HG03565 (cell line): ENCODE results near the gene PRSS48.
"Not testable (repeated sequence)": the region's sequence is repeated elsewhere in the genome, so short reads cannot be mapped to it uniquely, and the experiment has no call there.

Source experiments
- ATAC-seq: cut with Tn5 transposase; IDR thresholded peaks from one replicate; pipeline ENCODE4 v1.9.1; 2021; ENCODE audit warnings: mild to moderate bottlenecking, moderate library complexity; ENCODE audit not compliant: unreplicated experiment

PRSS48 gene

GRCh38 chr4:151315212-151315886 is 38.4 kb downstream of the PRSS48 start:
- no peak for ATAC-seq

GRCh38 chr4:151316645-151317044 is 39.7 kb downstream of the PRSS48 start:
- no peak for ATAC-seq

- ATAC-seq, result no peak
These were observed 41.5 kb downstream of the PRSS48 start for GRCh38 chr4:151318307-151319006.

- no peak for ATAC-seq
These were observed 42.5 kb downstream of the PRSS48 start for GRCh38 chr4:151319490-151319889.

- ATAC-seq, result no peak
These were observed 44.6 kb downstream of the PRSS48 start for GRCh38 chr4:151321586-151321985.

GRCh38 chr4:151322161-151322560 is 45.2 kb downstream of the PRSS48 start:
- not testable (repeated sequence) for ATAC-seq

GRCh38 chr4:151322570-151322969 is 45.6 kb downstream of the PRSS48 start:
- ATAC-seq, result no peak

- no peak for ATAC-seq
These were observed 46.7 kb downstream of the PRSS48 start for GRCh38 chr4:151323667-151324066.

GRCh38 chr4:151324124-151324751 is 47.3 kb downstream of the PRSS48 start:
- ATAC-seq, result no peak

- no peak for ATAC-seq
These were observed 47.8 kb downstream of the PRSS48 start for GRCh38 chr4:151324752-151325110.

GRCh38 chr4:151325111-151325948 is 48.4 kb downstream of the PRSS48 start, which contains the start of gene SH3D19:
SH3D19 (minus strand) TSS chr4:151325605; CDS start chr4:151325352, 253 bp downstream.
- no peak for ATAC-seq

- ATAC-seq, result no peak
These were observed 48.9 kb downstream of the PRSS48 start for GRCh38 chr4:151325949-151326246.

- no peak for ATAC-seq
These were observed 52.5 kb downstream of the PRSS48 start for GRCh38 chr4:151329217-151330007.

GRCh38 chr4:151331276-151332042 is 54.5 kb downstream of the PRSS48 start:
- ATAC-seq, result no peak

- no peak for ATAC-seq
These were observed 62.5 kb downstream of the PRSS48 start for GRCh38 chr4:151339467-151339866.

- ATAC-seq, result no peak
These were observed 63.9 kb downstream of the PRSS48 start for GRCh38 chr4:151340751-151341385.
